GM18498 (cell line): ENCODE results near the gene PRPF6.

Source experiments
- ATAC-seq: cut with Tn5 transposase; IDR thresholded peaks from one replicate; pipeline ENCODE4 v1.9.1; 2021; ENCODE audit warnings: mild to moderate bottlenecking, moderate library complexity; ENCODE audit not compliant: unreplicated experiment

The PRPF6 gene

GRCh38 chr20:64045346-64046011 lies 64.5 kb downstream of the PRPF6 start:
- no peak for ATAC-seq

- no peak for ATAC-seq
Observed at GRCh38 chr20:64047046-64047389, 66.1 kb downstream of the PRPF6 start.

GRCh38 chr20:64047968-64048401 lies 67.1 kb downstream of the PRPF6 start:
- no peak for ATAC-seq

GRCh38 chr20:64048402-64049044 lies 67.6 kb downstream of the PRPF6 start:
- no peak for ATAC-seq

GRCh38 chr20:64049060-64049877 lies 68.3 kb downstream of the PRPF6 start, which contains the start of gene SOX18:
SOX18 (minus strand) TSS chr20:64049639; CDS start chr20:64049516, 123 bp downstream.
- ATAC-seq = no peak

- ATAC-seq = no peak
Observed at GRCh38 chr20:64049878-64050260, 68.9 kb downstream of the PRPF6 start.

- ATAC-seq = no peak
Observed at GRCh38 chr20:64050261-64051032, 69.5 kb downstream of the PRPF6 start.

- ATAC-seq = no peak
Observed at GRCh38 chr20:64051033-64051452, 70.1 kb downstream of the PRPF6 start.

GRCh38 chr20:64051561-64052325 lies 70.8 kb downstream of the PRPF6 start:
- no peak for ATAC-seq

- ATAC-seq = no peak
Observed at GRCh38 chr20:64052326-64052722, 71.4 kb downstream of the PRPF6 start.

GRCh38 chr20:64052987-64053840 lies 72.3 kb downstream of the PRPF6 start:
- ATAC-seq = no peak

GRCh38 chr20:64053841-64054661 lies 73.1 kb downstream of the PRPF6 start:
- no peak for ATAC-seq

GRCh38 chr20:64055396-64055892 lies 74.5 kb downstream of the PRPF6 start:
- no peak for ATAC-seq

GRCh38 chr20:64055893-64056638 lies 75.1 kb downstream of the PRPF6 start:
- no peak for ATAC-seq

- ATAC-seq = no peak
Observed at GRCh38 chr20:64056639-64056888, 75.6 kb downstream of the PRPF6 start.

- no peak for ATAC-seq
Observed at GRCh38 chr20:64056889-64057627, 76.1 kb downstream of the PRPF6 start.
